ENCODE results near the gene DCP1B.

The DCP1B gene

GRCh38 chr12:1934831-1935230, 69.4 kb downstream of the DCP1B start:
- no peak for DNase-seq (ENCODE audit: low spot score)

- DNase-seq (ENCODE audit: low spot score): no peak
Observed at GRCh38 chr12:1934068-1934467, 70.2 kb downstream of the DCP1B start.

- DNase-seq (ENCODE audit: low spot score): no peak
Observed at GRCh38 chr12:1933342-1934051, 70.8 kb downstream of the DCP1B start.

- no peak for DNase-seq (ENCODE audit: low spot score)
Observed at GRCh38 chr12:1932264-1932777, 71.9 kb downstream of the DCP1B start.

GRCh38 chr12:1931642-1932041, 72.6 kb downstream of the DCP1B start:
- DNase-seq (ENCODE audit: low spot score): no peak

GRCh38 chr12:1930803-1931597, 73.3 kb downstream of the DCP1B start:
- no peak for DNase-seq (ENCODE audit: low spot score)

GRCh38 chr12:1929985-1930802, 74.1 kb downstream of the DCP1B start:
- no peak for DNase-seq (ENCODE audit: low spot score)

- DNase-seq (ENCODE audit: low spot score): no peak
Observed at GRCh38 chr12:1929241-1929984, 74.8 kb downstream of the DCP1B start.

GRCh38 chr12:1928439-1929121, 75.7 kb downstream of the DCP1B start:
- DNase-seq (ENCODE audit: low spot score): no peak

GRCh38 chr12:1927751-1928351, 76.4 kb downstream of the DCP1B start:
- no peak for DNase-seq (ENCODE audit: low spot score)

GRCh38 chr12:1927051-1927680, 77.1 kb downstream of the DCP1B start:
- DNase-seq (ENCODE audit: low spot score): no peak

GRCh38 chr12:1926251-1926657, 78.0 kb downstream of the DCP1B start:
- DNase-seq (ENCODE audit: low spot score): no peak

GRCh38 chr12:1925684-1926006, 78.6 kb downstream of the DCP1B start:
- no peak for DNase-seq (ENCODE audit: low spot score)

- DNase-seq (ENCODE audit: low spot score): no peak
Observed at GRCh38 chr12:1924996-1925683, 79.1 kb downstream of the DCP1B start.

GRCh38 chr12:1922985-1923384, 81.3 kb downstream of the DCP1B start:
- DNase-seq (ENCODE audit: low spot score): peak; percentile 4

- DNase-seq (ENCODE audit: low spot score): peak; percentile 52
Observed at GRCh38 chr12:1922075-1922709, 82.1 kb downstream of the DCP1B start.

- DNase-seq (ENCODE audit: low spot score): peak; percentile 18
Observed at GRCh38 chr12:1920971-1921370, 83.3 kb downstream of the DCP1B start.

GRCh38 chr12:1920436-1920835, 83.8 kb downstream of the DCP1B start:
- no peak for DNase-seq (ENCODE audit: low spot score)

GRCh38 chr12:1919763-1920162, 84.5 kb downstream of the DCP1B start:
- peak; percentile 2 for DNase-seq (ENCODE audit: low spot score)
